Fibroblast of lung (primary cell): ENCODE data around the gene POFUT2.

Experiments used
- CTCF ChIP-seq, 2 donors: IDR thresholded peaks in 1 of 2; conservative IDR thresholded peaks in 1 of 2; 1 replicate in 1 of 2; 2 replicates in 1 of 2; pipeline ENCODE4 v1.5.1; 2011 to 2012; ENCODE audit warnings: low read length in 2 of 2, control low read depth in 1 of 2, inconsistent platforms in 1 of 2, low read depth in 1 of 2, mild to moderate bottlenecking in 1 of 2
- EZH2 ChIP-seq: IDR thresholded peaks from 2 replicates; pipeline ENCODE4 v1.5.1; 2012; ENCODE audit warnings: low read length, control low read depth, mild to moderate bottlenecking; ENCODE audit errors: missing control alignments

GRCh38 chr21:45334134-45334533 lies 46.4 kb upstream of the POFUT2 start:
- TF ChIP-seq CTCF (conservative IDR thresholded peaks at IDR 0.05 in 1 of 2, IDR thresholded peaks at IDR 0.05 in 1 of 2; ENCODE audit: low read depth in 1 of 2, low read length in 2 of 2) = no peak
- TF ChIP-seq EZH2 = no peak
